NCI-H460 (cell line): Measurements from ENCODE around the gene HS3ST3B1. TPM values are rescaled to one million over a fixed set of nuclear protein-coding genes. Genes with fewer than 3 reads are reported as not detected.

ENCODE experiments used
- DNase-seq: peaks from one replicate; pipeline ENCODE4 v3.0.0-alpha.2; 2016; ENCODE audit warnings: low read depth; ENCODE audit errors: extremely low read depth
- total RNA-seq: library from RNA; depleted of rRNA; stranded (reverse); fragments of >200 nt; shearing (Covaris generic); gene quantifications from 2 replicates; pipeline ENCODE4 v1.2.3, GENCODE V29; 2014; rRNA removed

HS3ST3B1 gene
- total RNA-seq, 1 experiment from 2014 or later, result 11.5 TPM

GRCh38 chr17:14398766-14399165 lies 97.9 kb downstream of the HS3ST3B1 start:
- no peak for DNase-seq

Other genes with a start within 250 kb of the HS3ST3B1 start
- 41.3 and 49.7 TPM in 2 replicates for gene COX10, start 231.6 kb upstream of the HS3ST3B1 start, total RNA-seq
- not detected in 2 replicates for gene CDRT15, start 64.2 kb upstream of the HS3ST3B1 start, total RNA-seq